PC-3 (cell line): Measurements from ENCODE around the gene METAP1D.

Source experiments
- EZH2 ChIP-seq: fragments of 300-600 bp; sonication (generic); IDR thresholded peaks from one replicate; pipeline ENCODE4 v1.6.1; 2017; ENCODE audit warnings: antibody characterized with exemption, mild to moderate bottlenecking, low read length; ENCODE audit not compliant: unreplicated experiment
- EZH2phosphoT487 ChIP-seq: fragments of 300-600 bp; sonication (generic); IDR thresholded peaks from 2 replicates; pipeline ENCODE4 v1.6.1; 2018; ENCODE audit warnings: mild to moderate bottlenecking, antibody characterized with exemption, low read length, borderline replicate concordance
- TF ChIP-seq, protein P1 (sequence below): fragments of 300-600 bp; sonication (generic); conservative IDR thresholded peaks from 2 replicates; pipeline ENCODE4 v1.5.1; 2017; ENCODE audit warnings: antibody characterized with exemption, low read depth, mild to moderate bottlenecking, low read length

DNA sequence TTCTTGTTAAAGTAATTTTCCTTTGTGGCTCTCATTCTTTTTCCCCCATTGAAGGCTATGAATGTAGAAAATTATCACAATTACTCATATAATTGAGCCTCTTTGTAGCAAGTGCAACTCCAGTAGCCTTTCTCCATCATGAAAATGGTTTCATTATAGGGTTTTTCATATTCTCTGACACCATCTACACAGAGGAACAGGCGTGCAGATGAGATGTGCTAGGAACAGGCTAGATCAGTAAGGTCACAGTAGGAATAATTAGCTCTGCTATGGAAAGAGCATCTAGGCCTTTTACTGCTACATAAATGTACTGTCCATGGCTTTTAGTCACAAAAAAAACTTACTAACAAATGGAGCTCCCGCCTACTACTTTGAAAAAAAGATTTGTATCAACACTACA lies 73.0 kb downstream of the METAP1D start:
- TF ChIP-seq, protein P1, sequence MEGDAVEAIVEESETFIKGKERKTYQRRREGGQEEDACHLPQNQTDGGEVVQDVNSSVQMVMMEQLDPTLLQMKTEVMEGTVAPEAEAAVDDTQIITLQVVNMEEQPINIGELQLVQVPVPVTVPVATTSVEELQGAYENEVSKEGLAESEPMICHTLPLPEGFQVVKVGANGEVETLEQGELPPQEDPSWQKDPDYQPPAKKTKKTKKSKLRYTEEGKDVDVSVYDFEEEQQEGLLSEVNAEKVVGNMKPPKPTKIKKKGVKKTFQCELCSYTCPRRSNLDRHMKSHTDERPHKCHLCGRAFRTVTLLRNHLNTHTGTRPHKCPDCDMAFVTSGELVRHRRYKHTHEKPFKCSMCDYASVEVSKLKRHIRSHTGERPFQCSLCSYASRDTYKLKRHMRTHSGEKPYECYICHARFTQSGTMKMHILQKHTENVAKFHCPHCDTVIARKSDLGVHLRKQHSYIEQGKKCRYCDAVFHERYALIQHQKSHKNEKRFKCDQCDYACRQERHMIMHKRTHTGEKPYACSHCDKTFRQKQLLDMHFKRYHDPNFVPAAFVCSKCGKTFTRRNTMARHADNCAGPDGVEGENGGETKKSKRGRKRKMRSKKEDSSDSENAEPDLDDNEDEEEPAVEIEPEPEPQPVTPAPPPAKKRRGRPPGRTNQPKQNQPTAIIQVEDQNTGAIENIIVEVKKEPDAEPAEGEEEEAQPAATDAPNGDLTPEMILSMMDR = no peak
- TF ChIP-seq EZH2phosphoT487 (no peak), EZH2 (no peak)
